VCaP (cell line): ENCODE results near the gene SS18L1.

Experiments used
- H3K27ac ChIP-seq: fragments of 450-650 bp; 2 replicates; pipeline ENCODE4 v1.5.1; 2017
- TF ChIP-seq, protein P1 (sequence below): fragments of 450-650 bp; conservative IDR thresholded peaks from 2 replicates; pipeline ENCODE4 v1.5.1; 2017; ENCODE audit warnings: mild to moderate bottlenecking, moderate library complexity

Gene SS18L1, protein sequence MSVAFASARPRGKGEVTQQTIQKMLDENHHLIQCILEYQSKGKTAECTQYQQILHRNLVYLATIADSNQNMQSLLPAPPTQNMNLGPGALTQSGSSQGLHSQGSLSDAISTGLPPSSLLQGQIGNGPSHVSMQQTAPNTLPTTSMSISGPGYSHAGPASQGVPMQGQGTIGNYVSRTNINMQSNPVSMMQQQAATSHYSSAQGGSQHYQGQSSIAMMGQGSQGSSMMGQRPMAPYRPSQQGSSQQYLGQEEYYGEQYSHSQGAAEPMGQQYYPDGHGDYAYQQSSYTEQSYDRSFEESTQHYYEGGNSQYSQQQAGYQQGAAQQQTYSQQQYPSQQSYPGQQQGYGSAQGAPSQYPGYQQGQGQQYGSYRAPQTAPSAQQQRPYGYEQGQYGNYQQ

DNA sequence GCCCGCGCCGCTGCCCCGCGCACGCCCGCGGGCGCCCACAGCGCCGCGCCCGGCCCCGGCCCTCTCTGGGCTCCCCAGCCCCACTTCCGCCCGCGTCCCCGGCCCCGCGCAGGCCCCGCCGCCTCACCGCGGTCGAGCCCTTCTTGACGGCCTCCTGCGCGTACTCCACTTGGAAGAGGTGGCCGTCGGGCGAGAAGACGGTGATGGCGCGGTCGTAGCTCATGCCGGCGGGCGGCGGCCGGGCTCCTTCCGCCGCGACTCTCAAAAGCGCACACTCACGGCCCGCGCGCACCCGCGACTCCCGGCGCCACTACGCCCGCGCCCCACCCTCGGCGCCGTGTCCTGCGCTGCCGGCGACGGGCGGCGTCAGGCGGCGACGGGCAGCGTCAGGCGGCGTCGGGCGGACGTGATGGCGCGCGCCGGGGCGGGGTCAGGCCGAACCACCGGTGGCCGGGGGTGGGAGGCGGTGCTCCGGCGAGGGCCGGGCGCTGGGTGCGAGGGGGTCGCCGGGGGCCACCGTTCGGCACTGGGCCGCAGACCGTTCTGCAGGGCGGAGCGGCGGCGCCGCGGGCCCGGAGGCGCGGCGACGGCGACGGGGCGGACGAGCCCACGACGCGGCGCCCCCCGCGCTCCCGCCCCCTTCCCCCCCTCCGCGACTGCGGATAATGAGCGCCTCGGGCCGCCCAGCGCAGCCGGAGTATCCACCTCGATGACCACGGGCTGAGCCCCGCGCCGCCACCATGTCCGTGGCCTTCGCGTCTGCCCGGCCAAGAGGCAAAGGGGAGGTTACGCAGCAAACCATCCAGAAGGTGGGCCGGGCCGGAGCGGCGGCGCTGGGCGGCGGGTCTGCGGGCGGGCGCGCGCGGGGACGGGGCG lies at the start of gene SS18L1, which contains the start of gene PSMA7:
Gene SS18L1 (plus strand): TSS at position 689 of the 876 bp plus-strand sequence. CDS start 52 bp downstream, at position 741.
Gene PSMA7 (minus strand): TSS at position 314 of the 876 bp plus-strand sequence. CDS start 91 bp downstream, at position 223.
- TF ChIP-seq, protein P1, sequence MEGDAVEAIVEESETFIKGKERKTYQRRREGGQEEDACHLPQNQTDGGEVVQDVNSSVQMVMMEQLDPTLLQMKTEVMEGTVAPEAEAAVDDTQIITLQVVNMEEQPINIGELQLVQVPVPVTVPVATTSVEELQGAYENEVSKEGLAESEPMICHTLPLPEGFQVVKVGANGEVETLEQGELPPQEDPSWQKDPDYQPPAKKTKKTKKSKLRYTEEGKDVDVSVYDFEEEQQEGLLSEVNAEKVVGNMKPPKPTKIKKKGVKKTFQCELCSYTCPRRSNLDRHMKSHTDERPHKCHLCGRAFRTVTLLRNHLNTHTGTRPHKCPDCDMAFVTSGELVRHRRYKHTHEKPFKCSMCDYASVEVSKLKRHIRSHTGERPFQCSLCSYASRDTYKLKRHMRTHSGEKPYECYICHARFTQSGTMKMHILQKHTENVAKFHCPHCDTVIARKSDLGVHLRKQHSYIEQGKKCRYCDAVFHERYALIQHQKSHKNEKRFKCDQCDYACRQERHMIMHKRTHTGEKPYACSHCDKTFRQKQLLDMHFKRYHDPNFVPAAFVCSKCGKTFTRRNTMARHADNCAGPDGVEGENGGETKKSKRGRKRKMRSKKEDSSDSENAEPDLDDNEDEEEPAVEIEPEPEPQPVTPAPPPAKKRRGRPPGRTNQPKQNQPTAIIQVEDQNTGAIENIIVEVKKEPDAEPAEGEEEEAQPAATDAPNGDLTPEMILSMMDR, result no peak
- peak within 1 kb of the TSS; percentile 99 for H3K27ac ChIP-seq

DNA sequence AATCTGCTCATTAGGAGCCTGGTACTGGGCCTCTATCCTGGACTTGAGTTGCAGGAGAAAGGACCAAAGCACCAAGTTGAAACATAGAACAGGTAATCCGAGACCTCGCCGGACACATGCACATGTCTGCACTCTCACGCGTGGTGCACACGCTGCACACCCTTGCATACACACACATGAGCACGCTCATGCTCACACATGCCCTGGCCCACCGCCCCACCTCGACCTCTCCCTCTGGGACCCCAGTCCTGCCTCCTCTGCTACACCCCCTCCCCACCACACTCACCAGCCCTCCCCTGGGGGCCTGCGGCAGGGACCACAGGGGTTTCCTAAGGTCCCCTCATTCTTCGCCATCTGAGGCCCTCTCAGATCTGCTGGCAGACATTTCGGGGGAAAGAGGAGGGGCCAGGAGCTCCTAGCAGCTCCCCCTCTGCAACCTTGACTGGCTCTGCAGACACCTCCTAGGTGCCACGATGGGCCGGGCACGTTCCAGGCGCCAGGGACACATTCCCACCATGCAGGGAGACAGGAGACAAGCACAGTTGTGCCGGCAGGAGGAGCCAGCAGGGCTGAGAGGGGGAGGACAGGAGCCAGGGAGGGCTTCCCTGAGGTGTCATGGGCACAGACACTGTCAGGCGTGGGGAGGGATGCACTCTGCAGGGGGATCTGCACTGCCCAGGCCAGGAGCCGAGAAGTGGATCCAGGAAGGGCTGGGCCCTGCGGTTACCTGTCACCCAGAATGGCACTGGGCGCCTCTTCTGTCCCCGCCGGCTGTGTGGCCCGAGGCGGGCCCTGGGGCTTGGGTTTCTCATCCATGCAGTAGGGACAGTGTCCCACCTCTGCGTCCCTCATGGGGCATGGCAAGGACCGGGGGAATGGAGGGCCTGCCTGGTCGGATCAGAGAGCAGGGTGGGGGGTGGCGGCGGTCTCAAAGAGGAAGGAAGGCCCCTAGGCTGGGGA lies 46.9 kb upstream of the SS18L1 start:
- H3K27ac ChIP-seq, result no peak overlapping the region
- TF ChIP-seq, protein P1, result no peak

DNA sequence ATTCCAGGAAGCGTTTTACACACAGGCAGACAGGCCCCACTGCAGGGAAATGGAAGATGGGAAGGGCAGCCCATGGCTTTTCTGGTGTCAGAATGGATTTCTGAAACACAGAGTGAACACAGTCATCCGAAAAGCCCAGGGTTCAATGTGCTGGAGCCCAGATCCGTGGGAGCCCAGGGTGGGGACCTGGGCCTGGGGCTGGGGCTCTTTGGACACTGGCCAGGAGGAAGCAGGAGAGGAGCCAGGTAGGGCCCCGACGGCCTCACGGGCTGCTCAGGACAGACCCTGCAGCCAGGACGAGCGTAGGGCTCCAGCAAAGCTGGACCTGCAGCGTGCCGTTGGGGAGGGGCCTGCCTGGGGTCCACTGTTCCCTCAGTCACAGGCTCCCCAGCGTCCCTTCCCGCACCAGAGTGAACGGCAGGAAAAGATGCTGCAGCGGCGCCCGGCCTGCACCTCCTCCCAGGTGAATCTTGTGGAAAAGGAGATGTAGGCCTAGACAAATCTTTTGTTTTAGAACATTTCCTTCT lies 45.6 kb upstream of the SS18L1 start:
- TF ChIP-seq, protein P1, result no peak
- no peak overlapping the region for H3K27ac ChIP-seq

DNA sequence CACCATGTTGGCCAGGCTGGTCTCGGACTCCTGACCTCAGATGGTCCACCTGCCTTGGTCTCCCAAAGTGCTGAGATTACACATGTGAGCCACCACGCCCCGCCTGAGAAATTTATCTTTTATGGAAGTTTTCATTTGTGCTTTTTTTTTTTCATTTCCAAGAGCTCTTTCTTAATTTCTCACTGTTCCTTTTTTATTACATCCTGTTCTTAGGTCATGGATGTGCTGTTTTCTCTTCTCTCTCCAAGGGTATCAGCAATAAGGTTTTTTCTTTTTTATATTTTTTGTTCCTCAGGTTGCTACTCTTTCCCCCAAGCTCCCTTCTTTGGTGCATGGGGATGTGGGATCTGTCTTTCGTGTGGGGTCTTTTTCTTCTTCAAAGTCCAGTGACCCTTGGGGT lies 42.5 kb upstream of the SS18L1 start:
- no peak overlapping the region for H3K27ac ChIP-seq
- TF ChIP-seq, protein P1, result no peak

DNA sequence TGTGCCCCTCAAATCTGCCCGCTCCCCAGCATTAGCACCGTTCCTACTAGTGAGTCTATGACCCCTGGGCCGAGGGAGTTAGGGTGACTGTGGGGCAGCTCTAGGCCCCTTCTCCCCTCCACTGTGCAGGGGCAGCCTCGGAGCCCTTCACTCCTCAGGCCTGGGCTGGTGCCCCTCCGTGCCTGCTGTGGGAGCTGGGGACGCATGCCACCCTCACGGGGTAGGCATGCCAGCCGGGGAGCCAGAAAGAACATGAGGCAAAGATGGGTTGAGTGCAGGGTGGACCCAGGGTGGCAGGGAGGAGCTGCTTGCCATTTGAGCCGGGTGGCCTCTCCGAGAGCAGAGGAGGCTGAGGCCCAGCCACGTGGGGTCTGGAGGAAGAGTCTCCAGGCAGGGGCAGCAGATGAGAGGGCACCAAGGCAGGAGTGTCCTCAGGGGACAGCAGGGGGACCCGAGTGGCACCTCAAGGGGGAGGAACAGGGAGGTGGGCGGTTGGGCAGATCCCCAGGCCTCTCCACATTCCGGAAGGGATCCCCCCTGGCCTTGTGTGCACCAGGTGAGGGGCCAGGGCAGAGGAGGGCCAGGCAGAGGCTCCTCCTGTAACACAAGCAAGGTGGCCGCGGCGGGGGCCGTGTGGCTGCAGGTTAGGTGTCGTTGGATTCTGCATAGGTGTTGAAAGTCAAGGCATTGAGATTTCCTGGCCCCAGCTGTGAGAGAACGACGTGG lies 39.9 kb upstream of the SS18L1 start:
- TF ChIP-seq, protein P1, result no peak
- H3K27ac ChIP-seq, result no peak overlapping the region

DNA sequence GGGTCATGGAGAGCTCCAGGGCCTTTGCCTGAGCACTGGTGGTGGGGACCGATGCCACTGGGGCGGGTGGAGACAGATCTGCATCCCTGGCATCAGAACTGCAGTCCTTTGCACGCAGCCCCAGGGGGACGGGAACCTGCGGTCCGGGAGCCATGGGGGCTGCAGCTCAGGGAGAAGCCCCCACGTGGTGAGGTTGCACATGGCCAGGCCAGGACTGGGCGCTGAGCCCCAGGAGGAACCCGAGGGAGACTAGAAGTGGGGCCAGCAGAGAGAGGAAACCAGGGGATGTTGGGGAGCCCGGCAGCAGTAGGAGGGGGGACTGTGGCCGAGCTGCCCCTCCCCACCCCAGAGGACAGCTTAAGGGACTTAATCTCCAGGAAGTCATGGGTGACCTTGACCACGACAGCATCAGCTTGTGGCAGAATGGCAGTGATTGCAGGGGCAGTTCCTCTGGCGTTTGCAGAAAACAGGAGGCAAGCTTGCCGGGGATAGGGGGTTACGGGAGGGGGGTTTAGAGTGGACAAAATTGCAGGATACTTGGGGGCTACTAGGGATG lies 39.3 kb upstream of the SS18L1 start:
- TF ChIP-seq, protein P1, result no peak
- H3K27ac ChIP-seq, result peak overlapping the region; percentile 65
